Measurements from ENCODE around the gene AOPEP.

Gene AOPEP

DNA sequence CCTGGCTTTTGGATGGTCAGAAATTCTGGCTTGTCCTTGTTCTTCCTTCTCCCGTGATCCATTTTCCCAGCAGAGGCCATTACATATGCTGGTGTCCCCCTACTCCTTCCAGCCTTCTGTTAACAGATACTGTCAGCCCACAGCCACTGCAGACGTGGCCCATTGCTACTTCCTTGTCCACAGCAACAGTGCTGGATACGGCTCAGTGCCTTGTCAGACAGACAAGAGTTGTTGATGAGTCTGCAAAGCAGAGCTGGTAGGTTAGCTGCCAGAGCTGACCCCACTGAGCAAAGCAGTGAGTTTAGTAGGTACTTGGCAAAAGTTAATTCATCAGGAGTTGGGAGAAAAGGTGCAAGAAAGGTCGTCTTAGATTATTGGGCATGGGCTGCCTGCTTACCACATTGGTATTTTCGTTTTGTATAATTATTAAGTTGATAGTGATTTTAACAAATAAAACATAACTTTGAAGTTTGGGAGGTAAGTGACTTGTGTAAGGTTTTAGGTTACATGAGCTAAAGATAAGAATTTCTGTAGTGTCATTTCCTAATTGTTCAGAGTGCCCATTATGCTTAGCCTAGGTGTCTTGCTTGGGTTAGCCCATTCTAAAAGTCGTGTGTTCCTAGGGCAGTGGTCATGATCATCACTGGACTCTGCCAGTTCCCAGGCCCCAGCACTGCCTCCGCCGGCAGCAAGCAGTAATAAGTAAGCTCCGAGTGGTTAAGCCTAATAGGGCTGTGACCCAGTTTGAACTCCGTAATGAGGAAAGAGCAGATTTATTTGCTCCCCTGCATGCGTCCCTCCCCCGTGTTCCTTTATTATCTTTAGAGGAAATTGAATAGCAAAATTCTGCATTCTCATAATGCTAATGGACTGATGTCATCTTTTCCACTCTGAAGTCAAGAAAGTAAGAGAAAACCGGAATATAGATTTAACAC is 299.0 kb downstream of the AOPEP start:
- peak; percentile 88 for DNase-seq

DNA sequence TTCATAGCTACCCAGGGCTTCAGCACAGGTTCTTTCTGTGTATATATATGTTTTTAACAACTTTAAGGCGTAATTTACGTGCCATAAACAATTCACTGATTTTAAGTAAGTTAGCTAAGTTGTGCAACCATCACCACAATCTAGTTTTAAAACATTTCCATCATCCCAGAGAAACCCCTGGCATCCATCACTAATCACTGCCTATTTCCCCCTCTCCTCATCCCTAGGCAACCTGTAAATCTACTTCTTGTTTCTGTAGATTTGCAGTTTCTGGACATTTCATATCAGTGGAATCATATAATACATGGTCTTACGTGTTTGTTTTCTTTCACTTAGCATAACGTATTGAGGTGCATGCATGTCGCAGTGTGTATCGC is 299.6 kb downstream of the AOPEP start:
- DNase-seq: no peak

DNA sequence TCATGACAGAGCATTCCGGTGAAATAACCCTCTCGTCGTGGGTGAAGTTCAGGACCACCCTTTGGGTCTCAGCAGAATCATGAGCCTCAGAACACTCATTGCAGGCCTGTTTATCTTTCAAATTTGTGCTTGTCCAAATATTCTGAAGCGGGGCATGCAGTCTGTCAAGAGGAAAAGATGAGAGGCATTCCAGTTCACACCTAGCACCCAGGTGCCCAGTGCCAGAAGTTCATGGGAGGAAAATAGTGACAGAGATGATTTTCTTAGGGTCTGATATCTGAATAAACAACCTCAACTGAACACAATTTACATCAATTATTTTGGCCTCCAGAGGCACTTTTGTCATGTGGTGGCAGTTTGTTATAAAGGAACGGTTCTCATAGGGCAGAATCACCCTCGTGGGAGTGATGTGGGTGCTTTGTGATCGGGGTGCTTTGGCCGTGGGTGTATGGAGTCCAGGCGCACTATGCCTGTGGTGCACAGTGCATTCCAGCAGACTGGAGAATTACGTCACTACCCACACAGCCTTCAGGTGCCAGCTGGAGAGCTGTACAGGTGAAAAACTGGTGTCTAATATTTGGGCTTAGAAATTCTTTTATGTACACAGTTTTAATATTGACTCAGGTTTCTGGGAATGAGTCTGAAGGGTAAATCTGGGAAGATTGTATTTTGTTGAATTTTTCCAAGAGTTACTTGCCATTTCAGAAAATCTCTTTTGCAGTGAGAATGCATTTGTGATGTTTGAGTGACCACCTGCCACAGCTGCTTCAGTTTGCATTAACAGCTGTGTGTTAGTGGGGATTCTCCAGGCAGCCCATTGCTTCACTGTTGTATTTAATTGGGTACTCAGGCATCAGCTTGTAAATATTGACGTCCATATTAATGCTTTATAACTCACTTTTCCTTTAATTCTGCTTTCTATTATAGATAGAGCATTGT is 301.7 kb downstream of the AOPEP start:
- DNase-seq: no peak

DNA sequence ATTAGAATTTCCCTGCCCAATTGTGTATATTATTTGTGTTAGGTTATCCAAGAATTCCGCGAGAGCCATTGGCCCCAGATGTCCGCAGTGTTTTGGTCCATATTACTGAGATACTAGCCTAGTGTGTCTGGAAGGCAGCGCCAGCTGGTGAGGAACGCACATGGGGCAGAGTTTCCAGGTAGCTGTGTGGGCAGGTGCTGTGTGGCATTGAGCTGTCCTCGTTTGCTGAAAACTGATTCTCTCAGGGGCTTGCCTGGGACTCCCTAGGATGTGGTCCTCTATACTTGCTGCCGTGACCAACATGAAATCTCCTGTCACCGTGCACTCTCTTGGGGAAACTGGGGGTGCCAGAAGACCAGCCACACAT is 302.3 kb downstream of the AOPEP start:
- DNase-seq: no peak

DNA sequence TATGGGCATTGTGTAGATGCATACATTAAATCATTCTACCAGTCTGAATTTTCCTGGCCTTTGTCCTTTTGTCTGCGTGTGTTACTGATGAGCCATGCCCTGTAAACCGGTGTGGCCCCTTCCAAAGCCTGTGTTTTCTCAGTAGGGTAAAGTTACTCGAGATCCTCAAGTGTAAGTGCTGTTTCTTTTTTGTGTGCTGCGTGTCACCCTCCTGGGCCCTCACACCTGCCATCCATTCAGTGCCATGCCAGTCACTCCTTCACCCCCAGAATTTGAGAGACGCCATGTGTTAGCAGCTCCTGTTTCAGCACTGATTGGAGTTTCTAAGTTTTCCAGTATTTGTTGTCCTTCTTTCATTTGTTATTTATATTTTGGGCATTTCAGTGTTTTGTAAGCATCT is 302.8 kb downstream of the AOPEP start:
- DNase-seq: no peak

DNA sequence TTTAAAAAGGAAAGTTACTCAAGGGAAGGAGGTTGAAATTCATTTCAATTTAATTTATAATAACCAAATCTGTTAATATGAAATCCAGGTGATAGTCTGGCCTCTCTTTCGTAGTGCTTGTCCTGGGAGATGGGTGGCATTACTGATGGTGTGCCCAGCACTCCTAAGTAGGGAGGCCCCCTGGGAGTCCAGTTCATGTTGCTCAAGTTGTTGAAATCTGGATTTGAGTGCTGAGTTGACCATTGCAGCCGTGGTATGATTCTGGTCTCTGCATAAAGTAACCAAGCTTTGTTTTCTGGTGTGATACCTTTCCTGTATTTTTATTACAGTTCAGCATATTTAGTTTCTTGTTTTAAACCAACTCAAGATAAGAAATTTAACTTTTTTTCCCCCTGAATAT is 303.2 kb downstream of the AOPEP start:
- DNase-seq: no peak

DNA sequence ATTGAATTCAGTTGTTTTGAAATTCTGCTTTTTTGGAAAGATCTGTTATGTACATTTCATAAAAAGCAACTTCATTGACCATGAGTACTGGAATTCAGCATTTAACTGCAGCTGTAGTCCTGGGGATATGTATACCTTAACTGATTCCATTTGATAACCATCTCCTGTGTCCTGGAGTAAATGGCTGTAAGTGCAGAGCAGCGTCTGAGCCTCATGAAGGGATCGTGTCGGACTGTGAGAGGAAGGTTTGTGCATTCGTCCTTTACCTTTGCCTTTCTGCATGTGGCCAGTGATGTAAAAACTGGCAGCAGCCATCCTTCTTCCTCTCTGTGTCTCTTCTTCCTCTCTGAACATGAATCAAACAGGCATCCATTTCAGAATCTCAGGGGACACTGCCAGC is 303.8 kb downstream of the AOPEP start:
- no peak for DNase-seq

DNA sequence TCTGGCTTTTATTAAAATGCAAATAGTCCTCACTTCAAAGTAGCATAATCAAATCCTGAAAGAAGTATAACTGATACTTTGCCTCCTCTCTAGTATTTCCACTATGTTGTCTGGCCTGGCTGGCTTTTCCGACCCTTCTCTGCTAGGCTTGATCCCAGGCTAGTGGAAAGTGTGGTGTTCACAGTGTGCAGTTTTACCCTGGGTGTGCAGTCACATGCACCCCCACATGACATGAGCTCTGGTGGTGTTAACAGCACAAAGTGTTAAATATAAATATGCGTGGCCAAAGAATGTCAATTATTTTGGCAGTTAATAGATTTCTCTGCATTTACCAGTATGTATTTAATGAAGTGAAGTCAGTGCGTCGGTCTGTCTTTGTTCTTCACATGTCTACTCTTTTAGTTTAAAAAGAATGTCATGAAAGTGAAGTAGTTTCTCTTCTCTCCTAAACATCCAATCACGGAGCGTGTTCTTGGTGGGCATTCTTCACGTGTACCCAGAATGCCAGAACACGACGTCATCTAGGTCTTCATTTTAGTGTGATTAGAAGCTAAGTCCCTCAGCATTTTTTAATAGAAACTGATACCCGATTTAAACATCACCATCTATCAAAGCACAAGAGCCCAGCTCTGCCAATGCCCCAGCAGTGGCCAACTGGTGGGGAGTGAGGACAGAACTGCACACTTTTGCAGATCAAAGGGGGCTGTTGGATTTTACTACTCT is 304.6 kb downstream of the AOPEP start:
- DNase-seq: no peak

DNA sequence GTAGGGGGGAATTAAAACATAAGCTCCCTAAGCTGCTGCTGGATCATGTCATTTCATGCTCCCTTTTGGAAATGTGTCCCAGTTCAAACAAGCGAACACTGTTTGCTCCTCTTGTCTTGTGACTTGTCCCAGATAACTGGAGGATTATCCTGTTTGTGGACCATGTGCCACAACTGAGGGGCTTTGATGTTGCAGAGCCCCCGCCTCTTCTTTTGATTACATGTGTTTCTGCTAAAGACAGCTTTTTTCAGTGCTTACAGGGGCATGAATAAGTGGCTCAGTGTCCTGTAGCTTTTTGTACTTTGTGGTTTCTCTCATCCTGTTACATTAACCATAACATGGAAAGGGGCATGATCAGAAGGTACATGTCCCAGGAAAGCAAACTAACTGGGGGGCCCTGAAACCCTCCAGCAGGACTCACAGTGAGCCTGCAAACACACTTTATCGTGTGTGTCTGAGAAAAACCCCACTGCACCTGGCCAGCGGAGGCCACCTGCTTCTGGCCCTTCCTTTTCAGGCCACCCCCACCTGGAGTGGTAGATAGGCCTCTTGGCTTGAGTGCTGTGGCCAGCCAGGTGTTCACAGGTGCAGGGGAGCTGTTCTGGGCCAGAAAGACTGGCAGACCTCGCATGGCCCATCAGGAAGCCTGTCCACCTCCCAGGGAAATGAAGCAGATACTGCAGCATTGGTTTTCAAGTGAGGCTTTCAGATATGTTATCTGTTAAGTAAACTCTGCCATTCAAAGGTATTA is 305.4 kb downstream of the AOPEP start:
- DNase-seq: no peak

DNA sequence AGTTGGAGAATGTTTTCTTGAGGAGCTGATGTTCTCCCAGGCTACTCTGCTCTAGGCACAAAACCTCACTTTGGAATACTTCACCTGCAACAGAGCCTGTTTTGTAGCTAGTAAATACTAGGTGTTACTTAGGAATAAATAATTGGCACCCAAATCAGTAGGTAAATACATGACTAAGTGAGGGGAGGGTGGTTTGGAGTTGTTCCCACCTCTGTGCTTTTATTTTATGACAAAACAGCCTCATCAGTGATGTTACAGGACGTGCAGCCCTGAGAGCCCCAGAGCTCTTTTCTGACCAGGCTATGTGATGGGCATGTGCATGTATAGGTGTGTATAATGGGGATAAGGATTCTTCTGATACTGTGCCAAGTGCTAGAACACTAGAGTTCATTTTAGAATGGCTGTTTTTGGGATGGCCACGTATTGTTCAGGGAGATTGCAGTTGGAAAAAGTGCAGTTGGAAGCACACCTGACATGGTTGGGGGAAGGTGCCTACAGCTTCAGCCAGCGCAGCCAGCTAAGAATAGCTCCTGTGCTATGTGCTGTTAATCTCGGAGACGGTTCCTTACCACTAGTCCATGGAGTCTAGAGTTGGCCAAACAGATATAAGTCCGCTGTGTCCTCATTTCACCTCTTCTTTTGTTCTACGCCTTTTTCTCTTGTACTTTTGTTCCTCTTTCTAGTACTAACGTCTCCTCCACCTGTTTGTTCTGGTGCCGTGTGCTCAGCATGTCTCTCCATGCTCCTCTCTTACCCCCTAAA is 306.3 kb downstream of the AOPEP start:
- no peak for DNase-seq

DNA sequence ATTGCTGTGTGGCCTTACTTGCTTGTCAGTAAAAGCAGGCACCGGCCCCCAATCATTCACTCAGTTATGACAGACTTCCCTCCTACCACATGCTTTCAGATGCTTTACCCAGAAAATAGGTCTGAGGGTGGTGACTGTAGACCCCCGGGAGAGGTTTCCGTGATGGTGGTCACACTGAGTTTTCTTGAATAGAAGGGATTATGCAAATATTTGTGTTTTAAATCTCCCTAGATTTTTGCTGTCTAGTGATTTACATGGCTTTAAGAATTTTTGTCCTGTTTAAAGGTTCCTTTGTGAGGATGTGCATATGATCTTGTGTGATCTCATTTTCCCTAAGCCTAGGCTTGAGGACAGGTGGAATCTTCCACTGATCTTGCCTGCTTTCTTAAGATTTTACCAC is 309.3 kb downstream of the AOPEP start:
- DNase-seq: no peak

DNA sequence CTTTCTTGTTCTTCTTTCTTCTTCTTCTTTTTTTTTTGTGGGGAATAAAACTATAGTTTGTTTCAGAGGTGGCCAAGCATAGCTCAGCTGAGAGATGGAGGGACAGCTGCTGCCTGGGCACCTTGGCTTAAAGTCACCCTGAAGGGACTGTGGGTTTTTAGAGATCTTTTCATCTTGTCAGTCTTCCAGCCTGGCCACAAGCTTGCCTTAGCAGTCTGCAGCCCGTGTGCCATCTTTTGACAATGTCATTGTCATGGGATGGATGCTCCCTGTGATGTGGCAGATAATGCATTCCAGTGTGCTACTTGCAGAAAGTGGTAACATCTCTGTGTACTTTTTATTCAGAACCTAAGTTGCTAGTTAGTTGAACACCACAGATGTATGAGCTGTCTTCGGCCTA is 310.2 kb downstream of the AOPEP start:
- DNase-seq: no peak

DNA sequence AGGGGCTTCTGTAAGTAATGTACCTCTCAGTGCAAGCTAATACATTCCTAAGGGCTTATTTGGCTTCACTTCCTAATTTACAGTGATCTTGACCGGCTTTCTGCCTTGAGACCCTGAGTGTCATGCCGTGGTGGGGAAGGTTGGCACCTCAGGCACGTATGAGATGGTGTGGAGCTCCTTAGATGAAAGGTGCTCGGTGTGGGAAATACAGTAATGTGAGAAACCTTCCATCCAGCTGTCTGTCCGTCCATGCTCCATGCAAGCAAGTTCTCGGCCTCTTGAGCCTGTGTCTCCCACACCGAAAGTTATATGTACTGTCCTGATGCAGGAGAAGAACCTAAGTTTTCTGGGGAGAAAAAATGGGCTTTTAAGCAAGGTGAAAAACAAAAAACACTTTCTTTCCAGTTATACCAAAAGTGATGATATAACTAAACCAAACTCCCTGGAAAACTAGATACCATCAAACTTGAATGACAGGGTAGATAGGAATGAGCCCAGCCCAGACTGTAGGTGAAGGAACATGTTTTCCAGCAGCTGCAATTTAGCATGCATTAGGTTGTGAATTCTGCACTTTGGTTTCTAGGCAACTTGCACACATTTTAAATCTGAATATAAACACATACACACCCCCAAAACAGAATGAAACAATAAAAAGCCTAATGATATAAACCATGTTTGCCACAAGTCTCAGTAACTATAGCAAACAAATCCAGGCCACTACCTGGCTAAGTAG is 311.5 kb downstream of the AOPEP start:
- no peak for DNase-seq

DNA sequence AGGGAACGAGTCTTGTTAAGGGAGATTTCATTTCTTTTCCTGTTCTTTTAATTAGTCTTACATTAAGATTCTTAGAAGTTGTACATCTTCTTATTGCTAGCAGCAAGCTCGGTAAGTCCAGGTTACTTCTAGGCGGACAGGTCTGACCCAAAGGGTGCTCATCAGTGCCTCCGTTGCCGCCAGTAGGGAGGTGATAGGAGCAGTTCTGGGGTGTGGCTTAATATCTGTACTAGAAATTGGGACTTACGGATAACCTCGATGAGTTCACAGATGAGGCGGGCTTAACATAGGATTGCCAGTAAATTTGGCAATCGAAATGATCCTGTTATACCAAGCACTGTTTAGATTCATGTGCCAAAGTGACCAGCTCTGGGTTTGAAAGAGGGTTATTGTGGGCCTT is 312.2 kb downstream of the AOPEP start:
- DNase-seq: no peak

DNA sequence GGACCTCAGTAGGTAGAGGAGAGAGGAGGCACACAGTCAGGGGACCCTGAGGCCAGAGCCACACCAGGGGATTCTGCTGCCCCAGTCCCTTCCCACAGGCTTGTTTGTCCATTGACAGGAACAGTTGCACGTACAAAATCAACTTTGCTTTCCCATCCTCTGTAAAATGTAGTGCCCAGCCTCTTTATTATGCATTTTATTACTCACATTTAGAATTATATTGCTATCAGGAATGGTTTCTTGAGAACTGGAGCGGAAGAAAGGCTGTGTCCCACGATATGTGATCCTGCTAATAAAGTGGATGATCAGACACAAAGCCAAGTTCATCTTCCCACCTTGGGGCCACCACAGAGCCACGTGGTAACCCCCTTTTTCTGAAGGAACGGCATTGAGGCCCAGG is 313.6 kb downstream of the AOPEP start:
- DNase-seq: no peak

DNA sequence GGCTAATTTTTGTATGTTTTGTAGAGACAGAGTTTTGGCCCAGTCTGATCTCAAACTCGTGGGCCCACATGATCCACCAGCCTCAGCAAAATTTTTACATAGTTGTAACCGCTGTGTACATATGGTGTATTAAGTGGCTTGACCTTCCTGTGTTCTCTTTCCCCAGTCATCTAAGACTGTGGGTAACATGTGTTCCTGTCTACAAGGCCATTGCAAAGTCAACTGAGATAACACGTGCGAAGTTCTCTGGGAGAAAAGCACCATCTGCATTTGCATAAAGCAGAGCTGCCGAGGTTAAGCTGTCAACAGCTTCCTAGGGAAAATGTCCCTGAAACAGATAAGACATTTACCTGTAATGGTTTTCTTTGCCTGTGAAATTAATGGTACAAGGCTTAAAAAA is 317.3 kb downstream of the AOPEP start:
- no peak for DNase-seq

DNA sequence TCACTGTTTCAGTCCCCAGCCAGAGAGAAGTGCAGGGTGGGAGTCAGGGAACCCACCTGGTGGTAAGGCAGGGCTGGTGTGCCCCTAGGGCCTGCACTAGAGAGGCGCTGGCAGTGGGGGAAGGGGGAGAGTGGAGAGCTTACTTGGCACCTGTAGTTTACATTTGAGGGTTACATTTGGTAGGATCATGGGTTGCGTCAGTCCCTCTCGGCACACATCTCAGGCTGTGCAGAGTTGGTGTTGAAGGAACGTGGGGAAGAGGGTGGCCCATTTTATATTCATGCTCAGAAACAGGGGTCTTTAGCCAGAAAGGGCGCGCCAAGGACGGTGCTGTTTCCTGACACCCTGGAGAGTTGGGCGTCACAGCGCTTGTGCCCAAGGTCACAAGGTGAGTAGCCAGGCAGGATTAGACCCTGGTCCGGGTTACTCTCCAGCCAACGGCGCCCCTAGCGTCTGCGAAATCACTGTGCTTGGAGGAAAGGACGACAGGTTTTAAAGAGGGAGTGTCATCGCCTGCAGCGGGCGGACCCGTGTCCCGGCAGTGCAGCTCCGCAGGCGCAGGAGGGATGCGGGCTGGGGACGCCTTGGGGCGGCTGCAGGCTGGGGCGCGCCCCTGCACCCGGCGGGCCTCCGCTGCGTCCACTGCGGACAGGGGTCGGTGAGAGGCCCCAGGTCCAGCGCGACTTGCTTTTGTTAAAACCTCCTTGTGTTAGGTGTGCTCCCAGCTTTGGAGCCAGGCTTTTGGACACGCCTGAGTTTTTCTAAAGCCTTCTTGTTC is 318.4 kb downstream of the AOPEP start:
- no peak for DNase-seq

DNA sequence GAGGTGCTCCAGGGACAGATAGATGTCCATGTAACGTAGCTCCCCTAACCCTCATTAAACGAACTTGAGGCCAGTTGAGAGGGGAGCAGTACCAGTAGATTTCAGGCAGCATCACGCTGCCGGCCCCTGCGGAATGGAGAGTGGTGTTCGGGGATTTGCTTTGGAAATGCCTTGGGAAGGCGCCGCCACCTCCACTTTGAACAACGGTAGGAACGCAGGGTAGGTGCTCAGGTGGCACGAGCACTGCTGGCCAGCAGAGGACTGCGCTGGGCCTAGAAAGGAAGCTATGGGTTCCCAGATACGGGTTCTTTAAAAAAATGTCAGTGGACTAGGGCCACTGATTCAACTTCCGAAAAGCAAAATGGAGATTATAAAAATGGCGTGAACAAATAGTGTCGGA is 319.3 kb downstream of the AOPEP start:
- DNase-seq: no peak

DNA sequence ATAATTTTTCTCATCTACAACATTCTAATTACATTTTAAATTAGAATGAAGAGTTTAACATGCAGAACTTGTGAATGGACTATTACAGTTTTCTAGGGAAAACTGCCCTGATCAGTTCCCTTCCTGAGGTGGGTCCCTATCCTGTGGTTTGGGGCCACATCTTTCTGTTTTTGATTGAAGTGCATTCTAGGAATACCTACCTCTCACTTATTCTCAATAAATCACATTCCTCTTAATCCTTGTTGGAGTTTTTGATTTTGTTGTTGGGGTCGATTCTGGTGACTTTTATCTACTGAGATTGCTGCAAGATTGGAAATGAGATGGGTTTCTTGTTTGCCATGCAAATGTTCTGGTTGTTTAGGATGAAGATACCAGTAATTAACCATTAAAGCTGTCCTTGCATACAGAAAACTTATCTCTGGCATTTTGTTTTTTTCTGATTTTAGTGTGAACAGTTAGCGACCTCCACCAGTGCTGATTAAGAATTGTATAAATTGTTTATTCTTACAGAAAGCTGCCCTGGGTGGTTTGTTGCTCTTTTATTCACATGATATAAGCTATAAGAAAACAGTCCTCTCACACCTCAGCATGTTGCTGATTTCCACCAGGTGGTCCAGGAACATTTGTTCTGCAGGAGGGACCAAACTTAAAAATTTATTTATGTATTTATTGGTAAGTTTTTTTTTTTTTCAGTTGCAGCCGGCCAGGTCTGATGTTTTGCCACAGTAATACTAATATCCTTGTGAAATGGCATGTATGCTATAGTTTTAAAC is 321.1 kb downstream of the AOPEP start:
- no peak for DNase-seq
